Activated CD4-positive, alpha-beta T cell treated with anti-CD3 and anti-CD28 coated beads for 4 hours (primary cell): Measurements from ENCODE around the gene C14orf119.

Source experiments
- DNase-seq, 2 donors: peaks; one replicate each; pipeline ENCODE4 v3.0.0-alpha.2; 2020

The C14orf119 gene

DNA sequence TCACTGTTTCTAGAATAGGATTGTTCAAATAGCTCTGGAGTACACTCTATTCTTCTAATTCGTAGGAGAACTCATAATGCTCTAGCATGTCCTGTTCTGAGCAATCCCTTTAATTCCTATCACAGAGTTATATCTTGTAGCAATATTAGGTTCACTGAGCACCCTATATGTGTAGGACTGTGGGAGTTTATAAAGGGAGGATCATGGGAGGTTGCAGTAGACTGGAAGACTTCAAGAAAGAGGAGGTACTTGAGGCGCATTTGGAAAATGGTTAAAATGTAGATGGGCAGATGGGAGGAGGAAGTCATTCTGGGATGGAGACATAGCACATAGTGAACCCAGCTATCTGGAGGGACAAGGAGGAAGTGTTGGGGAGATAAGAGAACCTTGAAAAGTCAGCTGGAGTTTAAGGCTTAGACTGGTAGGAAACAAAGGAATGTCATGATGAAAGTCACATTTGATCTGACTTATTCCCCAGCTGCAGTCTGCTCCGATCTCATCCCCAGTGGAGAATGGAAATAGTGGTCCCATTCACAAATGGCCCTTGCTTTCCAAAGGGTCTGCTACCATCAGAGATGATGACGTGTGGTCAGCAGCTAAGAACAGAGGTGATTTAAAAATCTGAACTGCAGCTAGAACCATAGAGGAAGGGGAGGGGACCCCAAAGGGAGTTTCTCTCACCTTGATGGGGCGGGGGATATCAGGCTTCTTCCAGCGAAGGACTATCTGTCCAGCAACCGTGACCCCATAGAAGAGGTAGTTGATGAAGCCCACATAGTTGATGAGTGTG lies 33.9 kb downstream of the C14orf119 start:
- no peak for DNase-seq

DNA sequence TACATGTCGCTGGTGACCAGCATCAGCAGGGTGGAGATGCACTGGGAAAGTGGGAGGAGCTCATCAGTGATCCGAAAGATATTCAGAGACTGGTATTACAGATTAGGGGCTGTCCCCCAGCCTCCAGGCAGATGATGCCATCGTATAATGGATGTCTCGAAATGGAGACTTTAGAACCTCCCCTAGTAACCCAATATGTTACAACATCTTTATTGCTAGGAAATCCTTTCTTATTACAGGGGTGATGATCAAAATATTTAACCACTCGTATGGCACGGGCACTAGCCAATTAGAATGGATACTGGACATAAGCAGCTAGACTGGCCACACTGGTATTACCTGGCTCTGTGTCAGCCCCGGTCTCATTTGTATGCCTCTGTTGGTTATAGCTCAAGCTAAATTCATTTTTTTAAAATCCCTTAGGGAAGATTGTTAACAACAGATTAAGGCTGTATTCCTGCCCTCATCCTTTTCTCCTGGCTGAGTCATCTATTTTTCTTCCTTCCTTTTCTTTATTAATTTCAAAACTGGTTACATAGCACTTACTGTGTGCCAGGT lies 34.5 kb downstream of the C14orf119 start:
- no peak for DNase-seq

DNA sequence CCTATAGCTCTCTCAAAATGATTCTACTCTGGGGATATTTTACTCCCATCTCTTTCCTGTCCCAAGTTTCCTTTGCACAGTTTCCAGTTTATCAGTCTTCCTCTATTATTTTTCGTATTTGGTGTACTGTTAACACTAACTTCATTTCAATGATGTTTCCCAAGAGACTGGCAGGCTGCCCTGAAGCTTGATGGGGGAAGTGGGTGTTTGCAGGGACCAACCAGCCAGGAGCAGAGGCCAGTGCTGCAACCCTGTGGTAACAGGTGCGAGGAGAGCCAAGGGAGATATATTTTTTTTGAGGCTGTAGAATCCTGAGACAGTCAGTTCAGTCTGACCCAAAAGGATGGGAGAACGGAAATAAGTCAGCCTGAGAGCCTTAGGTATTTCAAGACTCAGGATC lies 35.6 kb downstream of the C14orf119 start:
- DNase-seq = no peak

DNA sequence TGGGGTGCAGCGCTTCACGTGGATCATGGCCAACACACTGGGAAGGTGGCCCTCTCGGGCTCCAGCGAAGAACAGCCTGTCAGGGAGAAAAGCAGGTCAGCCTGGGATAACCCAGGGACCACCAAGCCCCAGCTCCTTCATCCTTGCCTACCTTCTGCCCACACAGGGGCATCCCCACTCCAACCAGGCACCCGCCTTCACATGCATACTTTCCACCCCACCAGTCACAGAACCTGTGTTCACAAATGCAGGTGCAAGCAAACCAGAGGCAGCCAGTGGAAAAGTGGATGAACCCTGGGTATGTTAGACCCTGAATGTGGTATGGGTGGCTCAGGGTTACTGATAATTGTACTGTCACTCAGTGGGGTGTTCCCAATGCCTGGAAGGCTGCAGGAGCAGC lies 36.2 kb downstream of the C14orf119 start:
- DNase-seq = no peak

DNA sequence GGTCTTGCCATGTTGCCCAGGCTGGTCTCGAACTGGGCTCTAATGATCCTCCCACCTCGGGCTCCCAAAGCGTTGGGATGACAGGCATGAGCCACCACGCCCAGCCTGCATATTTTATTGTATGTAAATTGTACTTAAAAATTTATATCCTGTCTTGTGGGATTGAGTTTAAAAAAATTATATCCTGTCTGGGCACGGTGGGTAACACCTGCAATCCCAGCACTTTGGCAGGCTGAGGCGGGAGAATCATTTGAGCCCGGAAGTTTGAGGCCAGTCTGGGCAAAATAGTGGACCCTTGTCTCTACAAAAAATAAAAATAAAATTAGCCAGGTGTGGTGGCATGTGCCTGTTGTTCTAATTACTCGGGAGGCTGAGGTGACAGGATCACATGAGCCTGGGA lies 37.7 kb downstream of the C14orf119 start:
- no peak for DNase-seq

DNA sequence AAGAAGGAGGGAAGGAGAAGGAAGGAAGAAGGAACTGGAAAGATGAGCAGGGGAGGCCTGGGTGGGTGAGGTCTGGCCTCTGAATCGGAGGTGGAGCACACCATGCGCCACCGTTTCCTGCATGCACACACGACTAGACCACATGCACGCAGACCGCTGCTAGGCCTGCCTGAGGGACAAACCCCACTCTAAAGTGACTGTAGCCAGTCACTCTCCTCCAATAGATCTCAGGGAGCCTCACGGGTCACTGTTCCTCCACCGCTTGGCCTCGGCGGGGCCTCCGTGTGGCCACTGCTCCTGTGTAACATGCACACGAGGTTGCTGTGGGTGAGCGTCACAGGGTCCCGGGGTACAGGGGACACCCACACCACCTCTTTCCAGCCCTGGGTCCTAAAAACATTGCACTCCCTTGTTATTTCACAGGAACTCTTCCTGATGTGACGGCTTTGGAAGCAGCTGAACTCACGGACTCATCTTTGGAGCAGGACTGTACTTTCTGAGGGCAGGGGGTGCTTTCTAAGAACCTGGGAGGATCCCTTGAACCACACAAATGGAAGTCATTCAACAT lies 41.3 kb downstream of the C14orf119 start:
- no peak for DNase-seq

DNA sequence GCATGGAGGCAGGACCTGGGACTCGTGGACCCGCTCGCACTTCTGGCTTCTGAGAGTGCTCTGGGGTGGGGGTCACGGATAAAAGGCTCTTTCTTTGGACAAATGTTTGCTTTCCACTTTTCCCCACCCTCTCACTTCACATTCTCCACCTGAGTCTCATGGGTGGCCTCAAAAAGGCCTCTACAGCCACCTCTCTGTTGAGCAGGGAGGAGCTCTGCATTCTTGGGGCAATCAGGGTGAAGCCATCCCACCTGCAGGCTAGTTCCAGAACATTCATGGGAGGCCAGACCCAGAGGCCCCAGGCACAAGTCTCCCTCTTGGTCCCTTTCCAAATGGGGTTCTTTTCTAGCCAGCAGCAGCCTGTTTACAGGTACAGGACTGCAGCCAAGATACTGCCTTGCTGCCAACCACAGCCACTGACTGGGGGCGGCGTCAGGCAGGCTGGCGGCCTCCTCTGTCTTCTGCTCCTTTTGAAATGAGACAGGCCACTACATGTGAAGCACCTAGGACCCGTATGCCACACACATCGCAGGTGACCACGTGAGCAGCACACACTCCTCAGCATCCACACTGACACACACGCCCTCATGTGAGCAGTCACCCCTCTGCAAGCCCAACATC lies 42.0 kb downstream of the C14orf119 start:
- DNase-seq = no peak

DNA sequence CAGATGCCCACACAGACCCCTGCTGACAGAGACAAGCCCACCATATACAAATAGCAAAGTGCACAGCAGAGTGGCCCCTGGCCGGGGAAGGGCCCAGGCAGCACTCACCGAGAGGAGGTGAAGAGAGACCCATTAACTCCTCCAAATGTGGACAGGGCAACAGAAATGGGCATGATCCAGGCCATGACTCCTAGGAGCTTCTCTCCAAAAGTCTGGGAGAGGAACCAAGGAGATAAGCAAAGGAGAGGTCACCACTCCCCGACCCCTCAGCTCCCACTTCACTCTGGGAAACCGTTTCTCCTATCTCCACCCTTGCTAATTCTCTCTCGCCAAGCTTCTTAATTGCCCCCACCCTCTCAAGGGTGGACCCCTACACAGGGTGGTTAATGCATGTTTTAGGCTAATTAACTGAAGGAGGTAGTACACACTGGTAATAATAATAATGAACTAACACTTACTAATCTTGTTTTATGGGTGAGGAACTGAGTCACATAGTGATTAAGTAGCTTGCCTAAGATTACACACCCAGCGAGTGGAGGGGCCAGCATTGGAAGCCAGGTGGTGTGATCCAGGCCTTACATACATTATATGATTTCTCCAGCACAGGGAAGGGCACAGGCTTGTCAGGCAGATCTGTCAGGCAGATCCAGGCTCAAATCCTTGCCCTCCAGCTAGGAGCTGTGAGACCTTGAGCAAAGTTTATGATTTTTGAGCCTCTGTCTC lies 42.7 kb downstream of the C14orf119 start:
- no peak for DNase-seq

DNA sequence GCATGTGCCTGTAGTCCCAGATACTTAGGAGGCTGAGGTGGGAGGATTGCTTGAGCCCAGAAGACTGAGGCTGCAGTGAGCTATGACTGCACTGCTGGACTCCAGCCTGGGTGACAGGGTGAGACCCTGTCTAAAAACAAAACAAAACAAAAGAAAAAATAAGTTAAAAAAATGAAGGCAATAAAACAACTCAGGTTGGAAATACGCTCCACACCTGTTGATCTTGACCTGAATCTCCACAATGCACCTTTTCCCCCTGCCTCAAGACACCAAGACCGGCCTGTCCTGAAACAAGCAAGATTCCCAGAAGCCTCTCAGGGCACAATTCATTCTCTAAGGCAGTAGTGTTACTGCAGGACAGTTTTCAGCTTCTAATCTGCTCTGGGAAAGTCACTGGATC lies 44.6 kb downstream of the C14orf119 start:
- DNase-seq = no peak

DNA sequence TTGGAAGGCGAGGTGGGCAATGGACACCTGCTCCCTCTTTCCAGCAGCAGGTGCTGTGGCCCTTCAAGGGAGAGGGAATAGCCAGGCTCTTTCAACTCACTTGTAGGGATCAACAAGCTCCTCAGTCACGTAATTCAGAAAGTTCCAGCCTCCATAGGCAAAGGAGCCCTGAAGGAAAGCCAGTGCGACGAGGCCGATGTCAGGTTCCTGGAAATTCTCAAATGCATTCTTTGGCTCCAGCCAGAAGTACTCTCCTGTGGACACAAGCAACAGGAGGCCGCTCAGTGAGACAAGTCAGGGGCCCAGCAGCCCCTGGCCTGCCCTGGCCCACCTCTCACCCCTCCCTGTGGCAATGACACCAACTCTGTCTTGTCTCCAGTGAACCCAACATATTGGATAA lies 45.1 kb downstream of the C14orf119 start:
- no peak for DNase-seq

DNA sequence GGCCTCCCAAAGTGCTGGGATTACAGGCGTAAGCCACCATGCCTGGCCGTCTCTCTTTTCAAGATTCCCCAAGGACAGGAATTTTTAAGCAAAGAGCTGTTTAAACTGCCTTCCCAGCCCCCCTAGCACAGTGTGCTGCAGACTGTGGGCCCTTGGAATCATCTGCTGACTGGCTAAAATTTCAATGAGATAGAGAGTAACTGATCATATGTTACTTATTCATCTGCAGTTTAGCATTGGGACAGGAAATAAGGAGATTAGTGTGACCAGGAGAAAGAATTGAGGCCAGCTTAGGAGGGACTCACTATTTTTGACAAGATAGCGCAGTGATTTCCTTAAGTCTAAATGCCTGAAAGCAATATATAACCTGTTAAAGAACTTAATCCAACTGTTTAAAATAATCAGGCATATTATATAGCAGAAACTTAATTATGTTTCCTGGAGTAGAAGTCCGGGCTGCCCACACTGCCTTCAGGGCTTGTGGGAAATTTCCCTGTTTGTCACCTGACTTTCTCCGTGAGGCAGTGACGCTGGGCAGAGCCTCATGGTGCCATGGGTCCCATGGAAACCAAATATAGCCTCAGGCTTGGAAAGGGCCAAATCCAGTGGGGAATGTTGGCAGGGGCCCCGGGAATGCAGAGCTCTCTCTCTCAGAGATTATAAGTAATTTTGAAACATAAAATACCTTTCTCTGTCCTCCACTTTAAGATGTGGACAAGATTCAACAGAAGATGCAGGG lies 46.6 kb downstream of the C14orf119 start:
- DNase-seq = no peak

DNA sequence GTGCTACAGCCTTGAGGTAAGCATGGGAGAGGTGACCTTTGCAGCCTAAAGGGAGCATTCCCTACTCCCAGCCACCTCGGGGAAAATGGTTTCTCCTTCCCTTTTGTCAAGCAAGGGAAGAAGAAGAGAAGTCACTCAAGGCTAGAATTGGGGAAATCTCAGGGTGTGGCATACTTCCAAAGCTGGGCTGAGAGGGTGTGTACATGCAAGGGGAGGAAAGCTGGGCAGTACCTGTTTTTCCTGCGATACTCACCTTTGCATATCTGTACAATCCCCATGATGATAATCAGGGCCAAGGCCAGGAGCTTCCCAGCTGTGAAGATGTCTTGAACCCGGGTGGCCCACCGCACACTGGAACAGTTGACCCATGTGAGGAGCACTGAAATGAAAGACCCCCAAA lies 47.5 kb downstream of the C14orf119 start:
- no peak for DNase-seq

DNA sequence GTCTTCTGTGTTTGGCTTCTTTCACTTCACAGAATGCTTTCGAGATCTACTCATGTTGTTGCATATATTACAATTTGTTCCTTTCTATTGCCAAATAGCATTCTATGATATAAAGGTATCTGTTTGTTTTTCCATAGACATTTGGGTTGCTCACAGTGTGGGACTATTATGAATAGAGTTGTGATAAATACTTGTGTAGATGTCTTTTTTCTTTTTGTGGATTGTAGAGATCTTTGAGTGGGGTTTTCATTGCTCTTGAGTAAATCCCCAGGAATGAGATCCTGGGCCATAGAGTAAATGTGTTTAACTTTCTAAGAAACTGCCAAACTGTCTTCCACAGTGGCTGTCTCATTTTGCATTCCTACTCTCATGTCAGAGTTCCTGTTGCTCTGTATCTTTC lies 48.6 kb downstream of the C14orf119 start:
- DNase-seq = no peak

DNA sequence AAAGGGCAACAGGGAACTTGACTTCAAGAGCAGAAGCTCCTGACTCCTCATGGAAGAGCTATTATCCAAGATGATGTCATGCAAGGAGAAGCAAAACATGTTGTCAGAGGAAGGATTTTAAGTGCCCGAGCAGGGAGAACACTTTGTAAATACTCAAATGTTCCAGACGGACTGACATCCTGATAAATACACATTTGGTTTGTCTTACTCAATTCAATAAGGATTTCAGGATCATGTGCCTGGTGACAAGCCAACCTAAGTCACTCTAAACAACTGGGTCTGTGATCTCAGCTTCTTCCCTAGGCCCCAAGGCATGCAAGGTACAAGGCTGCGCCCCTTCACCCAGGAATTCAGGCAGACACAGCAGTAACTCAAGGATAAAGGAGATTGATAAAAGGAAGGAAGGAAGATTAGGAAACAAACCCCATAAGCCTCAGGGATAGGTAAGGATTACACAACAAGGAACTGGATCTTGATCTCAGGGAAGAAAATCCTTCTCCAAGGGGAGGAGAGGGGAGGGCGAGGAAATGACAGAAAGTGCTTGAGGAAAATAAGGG lies 50.6 kb downstream of the C14orf119 start:
- DNase-seq = no peak

DNA sequence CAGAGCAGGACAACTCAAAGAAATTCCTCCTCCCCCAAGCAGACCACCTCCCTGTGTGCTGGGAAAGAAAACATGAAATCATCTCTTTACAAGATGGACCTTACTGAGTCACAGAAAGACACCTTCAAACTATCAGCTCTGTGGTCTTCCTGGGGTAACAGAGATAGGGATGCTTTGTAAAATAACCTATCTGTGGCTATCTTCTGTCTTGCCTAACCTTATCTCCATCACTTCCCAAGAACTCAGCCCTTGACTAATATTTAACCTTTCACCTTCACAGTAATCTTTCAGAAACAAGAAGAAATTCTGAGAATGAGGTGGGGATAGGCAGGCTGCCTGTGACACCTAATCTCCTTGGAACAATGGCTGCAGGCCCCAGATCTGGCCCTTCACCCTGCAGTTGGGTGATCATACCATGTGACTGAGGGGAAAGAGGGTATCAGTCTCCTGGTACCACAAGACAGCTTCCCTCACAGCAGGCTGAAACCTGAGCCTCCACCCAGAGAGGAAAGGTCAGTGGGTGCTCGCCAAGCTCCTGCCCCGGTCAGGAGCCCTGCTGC lies 51.1 kb downstream of the C14orf119 start:
- no peak for DNase-seq

DNA sequence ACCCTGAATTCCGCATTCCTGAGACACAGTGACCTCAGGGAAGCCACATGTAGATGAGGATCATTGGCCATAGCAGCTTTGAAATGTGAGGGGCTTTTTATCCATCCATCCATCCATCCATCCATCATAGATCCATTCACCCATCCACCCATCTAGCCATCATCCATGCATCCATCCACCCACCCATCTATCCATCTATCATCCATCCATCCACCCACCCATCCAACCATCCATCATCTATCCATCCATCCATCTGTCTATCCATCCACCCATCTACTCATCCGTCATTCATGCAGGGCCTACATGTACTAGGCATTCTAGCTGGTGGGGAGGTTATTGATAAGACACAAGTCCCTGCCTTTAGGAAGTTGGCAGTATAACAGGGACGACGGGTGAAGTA lies 51.7 kb downstream of the C14orf119 start:
- DNase-seq = no peak

DNA sequence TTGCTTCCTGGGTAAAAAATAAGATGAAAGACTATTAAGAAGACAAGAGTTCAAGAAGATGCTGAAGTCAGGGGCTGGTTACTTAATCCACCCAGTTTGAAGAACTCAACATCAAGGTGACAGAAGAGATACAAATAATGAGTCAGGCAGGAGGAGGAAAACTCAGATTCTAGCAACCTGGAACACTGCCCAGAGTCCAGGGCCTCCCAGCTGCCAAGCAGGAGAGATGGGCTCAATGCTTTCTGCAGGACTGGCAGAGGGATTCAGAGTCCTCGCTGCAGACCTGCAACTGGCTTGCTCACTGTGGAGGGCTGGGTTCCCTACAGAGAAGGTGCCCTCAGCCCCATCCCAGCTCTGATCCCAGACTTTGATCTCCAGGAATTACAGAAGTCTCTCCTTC lies 52.4 kb downstream of the C14orf119 start:
- DNase-seq = no peak

DNA sequence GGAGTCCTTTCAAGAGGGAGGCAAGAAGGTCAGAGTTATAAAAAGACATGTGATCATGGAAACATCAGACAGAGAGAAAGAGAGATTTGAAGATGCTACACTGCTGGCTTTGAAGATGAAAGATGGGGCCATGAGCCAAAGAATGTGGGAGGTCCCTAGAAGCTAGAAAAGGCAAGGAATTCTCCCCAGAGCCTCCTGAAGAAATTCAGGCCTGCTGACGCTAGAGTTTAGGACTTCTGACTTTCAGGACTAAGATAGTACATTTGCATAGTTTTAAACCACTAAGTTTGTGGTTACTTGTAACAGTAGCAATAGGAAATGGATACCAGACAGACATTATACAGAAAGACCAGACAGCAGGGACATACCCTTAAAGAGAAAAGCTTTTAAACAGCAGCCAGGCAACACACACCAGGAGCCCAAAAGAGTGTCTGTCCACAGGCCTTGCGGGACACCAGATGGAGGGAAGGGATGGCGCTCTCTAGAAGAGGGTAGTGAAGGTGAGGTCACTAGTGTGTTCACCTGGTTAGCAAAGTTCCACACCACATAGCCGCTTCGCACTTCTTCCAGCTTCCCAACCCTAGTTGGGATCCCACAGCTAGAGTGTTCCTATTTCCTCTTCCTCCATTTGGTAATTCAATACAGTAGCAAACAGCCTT lies 53.4 kb downstream of the C14orf119 start:
- no peak for DNase-seq

DNA sequence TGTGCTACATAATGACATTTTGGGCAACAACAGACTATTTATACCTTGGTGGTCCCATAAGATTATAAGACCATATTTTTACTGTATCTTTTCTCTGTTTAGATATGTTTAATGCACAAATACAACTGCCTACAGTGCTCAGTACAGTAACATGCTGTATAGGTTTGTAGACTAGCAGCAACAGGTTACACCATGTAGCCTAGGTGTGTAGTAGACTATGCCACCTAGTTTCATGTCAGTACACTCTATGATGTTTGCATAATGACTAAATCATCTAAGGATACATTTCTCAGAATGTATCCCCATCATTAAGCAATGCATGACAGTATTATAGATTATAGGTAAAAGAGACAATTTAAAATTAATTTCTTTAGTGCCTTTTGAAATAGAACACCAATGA lies 54.4 kb downstream of the C14orf119 start:
- DNase-seq = no peak
